ENCODE measurements around the gene SOX10. TPM values are rescaled to one million over a fixed set of nuclear protein-coding genes. Genes with fewer than 3 reads are reported as not detected.

SOX10 gene
- total and polyA plus RNA-seq, 3 donors from 2014 or later: 5.0 to 6.1 (median 5.4) TPM

DNA sequence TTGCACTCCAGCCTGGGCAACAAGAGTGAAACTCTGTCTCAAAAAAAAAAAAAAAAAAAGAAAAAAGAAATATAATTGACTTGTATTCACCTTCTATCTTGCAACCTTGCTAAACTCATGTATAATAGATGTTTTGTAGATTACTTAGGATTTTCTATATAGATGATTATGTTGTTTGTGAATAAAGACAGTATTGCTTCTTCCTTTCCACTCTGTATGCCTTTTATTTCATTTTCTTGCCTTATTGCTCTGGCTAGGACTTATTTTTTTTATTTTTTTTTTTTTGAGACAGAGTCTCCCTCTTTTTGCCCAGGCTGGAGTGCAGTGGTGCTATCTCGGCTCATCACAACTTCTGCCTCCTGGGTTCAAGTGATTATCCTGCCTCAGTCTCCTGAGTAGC, 29.7 kb upstream of the SOX10 start:
- no peak overlapping the region for H3K4me3 ChIP-seq
- intact Hi-C loops (cut with DNase I; ENCODE audit: low total_unique reads): no loop called here
- peaks cover 35% of the 10 kb centered on the region for H3K4me1 ChIP-seq
- no peaks in the 10 kb centered on the region for H3K27me3 ChIP-seq
- H3K36me3 ChIP-seq (ENCODE audit: low read depth, missing control alignments): no peaks in the 10 kb centered on the region
- WGBS, 2 donors: 91% methylated on average over 1 of the region's 1 CpG
- DNase-seq: no peak
- TF ChIP-seq, protein P1, sequence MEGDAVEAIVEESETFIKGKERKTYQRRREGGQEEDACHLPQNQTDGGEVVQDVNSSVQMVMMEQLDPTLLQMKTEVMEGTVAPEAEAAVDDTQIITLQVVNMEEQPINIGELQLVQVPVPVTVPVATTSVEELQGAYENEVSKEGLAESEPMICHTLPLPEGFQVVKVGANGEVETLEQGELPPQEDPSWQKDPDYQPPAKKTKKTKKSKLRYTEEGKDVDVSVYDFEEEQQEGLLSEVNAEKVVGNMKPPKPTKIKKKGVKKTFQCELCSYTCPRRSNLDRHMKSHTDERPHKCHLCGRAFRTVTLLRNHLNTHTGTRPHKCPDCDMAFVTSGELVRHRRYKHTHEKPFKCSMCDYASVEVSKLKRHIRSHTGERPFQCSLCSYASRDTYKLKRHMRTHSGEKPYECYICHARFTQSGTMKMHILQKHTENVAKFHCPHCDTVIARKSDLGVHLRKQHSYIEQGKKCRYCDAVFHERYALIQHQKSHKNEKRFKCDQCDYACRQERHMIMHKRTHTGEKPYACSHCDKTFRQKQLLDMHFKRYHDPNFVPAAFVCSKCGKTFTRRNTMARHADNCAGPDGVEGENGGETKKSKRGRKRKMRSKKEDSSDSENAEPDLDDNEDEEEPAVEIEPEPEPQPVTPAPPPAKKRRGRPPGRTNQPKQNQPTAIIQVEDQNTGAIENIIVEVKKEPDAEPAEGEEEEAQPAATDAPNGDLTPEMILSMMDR (IDR thresholded peaks at IDR 0.05): no peak
- TF ChIP-seq POLR2A (IDR thresholded peaks at IDR 0.05): no peak
- H3K9me3 ChIP-seq: no peaks in the 10 kb centered on the region
- H3K27ac ChIP-seq: no peak overlapping the region

DNA sequence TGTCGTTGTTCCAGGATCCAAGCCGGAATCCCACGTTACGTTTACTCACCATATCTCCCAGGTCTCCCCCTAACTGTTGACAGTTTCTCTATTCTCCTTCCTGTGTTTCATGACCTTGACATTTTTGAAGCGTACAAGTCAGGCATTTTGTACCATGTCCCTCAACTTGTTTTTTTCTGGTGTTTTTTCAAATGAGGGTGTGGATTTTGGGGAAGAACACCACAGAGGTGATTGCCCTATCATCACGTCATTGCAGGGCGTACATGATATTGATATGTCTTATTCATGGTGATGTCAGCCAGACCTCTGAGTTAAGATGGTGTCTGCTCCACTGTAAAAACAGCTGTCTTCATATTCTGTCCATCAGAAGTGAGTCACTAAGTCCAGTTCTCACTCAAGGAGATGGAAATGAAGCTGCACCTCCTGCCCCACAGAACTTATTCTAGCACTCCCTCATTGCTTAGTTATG, 28.3 kb upstream of the SOX10 start:
- Histone ChIP-seq H3K4me3 (no peak overlapping the region), H3K27ac (peak overlapping the region in 1 of 2 donors; percentile 23), H3K27me3 (no peaks in the 10 kb centered on the region), H3K36me3 (ENCODE audit: low read depth, missing control alignments) (no peaks in the 10 kb centered on the region), H3K9me3 (no peaks in the 10 kb centered on the region), H3K4me1 (peaks cover 24% of the 10 kb centered on the region)
- no peak for DNase-seq
- TF ChIP-seq, protein P1 (IDR thresholded peaks at IDR 0.05): no peak
- TF ChIP-seq POLR2A (IDR thresholded peaks at IDR 0.05): no peak
- intact Hi-C loops (cut with DNase I; ENCODE audit: low total_unique reads): no loop called here
- WGBS, 2 donors: 32 to 43% methylated on average over 7 of the region's 7 CpGs

DNA sequence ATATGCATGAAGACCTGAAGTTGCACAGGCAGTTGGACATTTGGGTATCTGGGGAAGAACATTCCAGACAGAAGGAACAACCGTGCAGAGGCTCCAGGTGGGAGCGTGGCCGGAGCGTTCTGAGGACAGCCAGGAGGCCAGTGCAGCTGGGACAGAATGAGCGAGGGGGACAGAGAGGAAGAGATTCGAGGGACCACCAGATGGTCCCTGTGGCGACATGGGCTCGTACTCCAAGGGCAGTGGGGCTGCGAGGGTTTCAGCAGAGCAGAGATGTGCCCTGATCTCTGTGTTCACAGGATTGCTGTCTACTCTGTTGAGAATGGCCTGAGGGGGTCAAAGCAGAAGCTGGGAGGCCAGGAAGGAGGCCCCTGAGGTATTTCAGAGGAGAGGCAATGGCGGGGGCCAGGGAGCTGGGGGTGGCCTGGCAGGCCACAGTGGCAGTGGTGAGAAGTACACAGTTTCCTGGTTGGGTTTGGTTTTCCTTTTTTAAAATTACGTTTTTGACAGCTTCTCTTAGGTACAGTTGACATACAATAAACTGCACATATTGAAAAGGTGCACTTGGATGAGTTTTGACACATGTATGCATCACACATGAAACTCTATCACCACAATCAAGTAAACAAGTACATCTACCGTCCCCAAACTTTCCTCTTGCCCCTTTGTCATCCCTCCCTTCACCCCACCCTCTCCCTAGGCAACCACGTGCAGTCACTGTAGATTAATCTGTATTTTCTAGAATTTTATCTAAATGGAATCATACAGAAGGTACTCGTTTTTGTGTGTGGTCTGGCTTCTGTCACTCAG, 24.8 kb upstream of the SOX10 start:
- DNase-seq: no peak
- Histone ChIP-seq H3K4me1 (peaks cover 5% of the 10 kb centered on the region), H3K9me3 (no peaks in the 10 kb centered on the region), H3K36me3 (ENCODE audit: low read depth, missing control alignments) (no peaks in the 10 kb centered on the region), H3K27ac (no peak overlapping the region), H3K4me3 (no peak overlapping the region), H3K27me3 (no peaks in the 10 kb centered on the region)
- intact Hi-C loops (cut with DNase I; ENCODE audit: low total_unique reads): no loop called here
- WGBS, 2 donors: 63 to 74% methylated on average over 14 of the region's 14 CpGs
- TF ChIP-seq POLR2A (IDR thresholded peaks at IDR 0.05): no peak
- TF ChIP-seq, protein P1 (IDR thresholded peaks at IDR 0.05): no peak

DNA sequence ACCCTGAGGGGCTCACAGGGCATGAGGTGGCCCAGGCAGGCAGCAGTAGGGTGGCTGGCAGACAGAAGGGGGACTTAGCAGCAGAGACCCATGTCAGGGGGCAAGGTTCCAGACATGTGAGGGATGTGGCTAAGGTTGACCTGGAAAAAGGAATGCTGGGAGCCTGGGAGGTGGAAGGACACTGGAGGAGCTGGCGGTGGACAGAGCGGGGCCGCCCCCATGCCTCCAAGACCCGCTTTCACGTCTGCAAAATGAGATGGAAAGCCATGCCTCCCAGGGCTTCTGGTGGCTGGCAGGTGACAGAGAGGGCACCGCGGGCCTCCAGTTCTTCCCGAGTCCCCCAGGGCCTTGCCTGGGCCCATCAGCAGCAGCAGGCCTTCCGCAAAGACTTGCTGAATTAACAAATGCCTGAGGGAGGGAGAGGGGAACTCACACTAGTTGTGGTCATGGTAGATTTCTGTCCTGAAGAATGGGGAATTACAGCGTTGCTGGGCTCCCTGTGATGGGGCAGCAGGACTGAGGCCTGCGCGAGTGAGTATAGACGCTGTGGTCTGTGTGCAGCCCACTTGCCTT, 23.1 kb upstream of the SOX10 start:
- Histone ChIP-seq H3K27ac (no peak overlapping the region), H3K9me3 (no peaks in the 10 kb centered on the region), H3K4me3 (no peak overlapping the region), H3K4me1 (no peaks in the 10 kb centered on the region), H3K27me3 (no peaks in the 10 kb centered on the region), H3K36me3 (ENCODE audit: low read depth, missing control alignments) (no peaks in the 10 kb centered on the region)
- intact Hi-C loops (cut with DNase I; ENCODE audit: low total_unique reads): no loop called here
- 84 to 88% methylated on average over 13 of the region's 13 CpGs for WGBS, 2 donors
- DNase-seq: no peak
- TF ChIP-seq, protein P1 (IDR thresholded peaks at IDR 0.05): no peak
- TF ChIP-seq POLR2A (IDR thresholded peaks at IDR 0.05): no peak
